ENCODE results near the gene ZNF562.
"Not testable (repeated sequence)": the region's sequence is repeated elsewhere in the genome, so short reads cannot be mapped to it uniquely, and the experiment has no call there.

ZNF562 gene

DNA sequence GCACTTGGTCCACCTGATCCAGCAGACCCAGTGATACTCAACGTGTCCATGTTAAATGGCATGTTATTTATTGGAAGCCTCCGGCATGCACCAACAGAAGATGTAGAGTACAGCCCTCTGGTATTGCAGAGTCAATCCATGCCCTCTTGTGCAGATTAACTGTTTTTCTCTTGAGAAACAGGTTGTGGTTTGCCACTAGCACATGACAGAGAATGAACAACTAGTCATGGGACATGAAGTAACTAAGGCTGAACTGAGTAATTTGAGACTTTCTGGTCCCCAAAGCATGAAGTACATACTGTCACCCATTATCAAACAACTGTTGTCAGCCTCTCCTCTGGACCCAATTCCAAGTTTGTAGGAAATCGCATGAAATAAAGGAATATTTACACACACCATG is 3.2 kb downstream of the ZNF562 start:
- TF ChIP-seq POLR2A (IDR thresholded peaks at IDR 0.05; ENCODE audit: low read length) (no peak), GATA1 (IDR thresholded peaks at IDR 0.05; ENCODE audit: low read depth, low read length) (no peak)
- DNase-seq, result no peak

DNA sequence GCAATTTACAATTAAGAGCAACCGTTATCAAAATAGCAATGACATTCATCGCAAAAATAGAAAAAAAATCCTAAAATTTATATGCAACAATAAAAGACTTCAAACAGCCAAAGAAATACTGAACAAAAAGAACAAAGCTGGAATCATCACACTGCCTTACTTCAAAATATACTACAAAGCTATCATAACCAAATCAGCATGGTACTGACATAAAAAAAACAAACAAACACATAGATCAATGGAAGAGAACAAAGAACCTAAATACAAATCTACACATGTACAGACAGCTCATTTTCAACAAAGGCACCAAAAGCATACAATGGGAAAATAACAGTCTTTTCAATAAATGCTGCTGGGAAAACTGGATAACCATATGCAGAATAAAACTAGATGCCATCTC is 6.4 kb downstream of the ZNF562 start:
- DNase-seq, result no peak
- no peak for TF ChIP-seq POLR2A (IDR thresholded peaks at IDR 0.05; ENCODE audit: low read length)
- TF ChIP-seq GATA1 (IDR thresholded peaks at IDR 0.05; ENCODE audit: low read depth, low read length), result no peak

DNA sequence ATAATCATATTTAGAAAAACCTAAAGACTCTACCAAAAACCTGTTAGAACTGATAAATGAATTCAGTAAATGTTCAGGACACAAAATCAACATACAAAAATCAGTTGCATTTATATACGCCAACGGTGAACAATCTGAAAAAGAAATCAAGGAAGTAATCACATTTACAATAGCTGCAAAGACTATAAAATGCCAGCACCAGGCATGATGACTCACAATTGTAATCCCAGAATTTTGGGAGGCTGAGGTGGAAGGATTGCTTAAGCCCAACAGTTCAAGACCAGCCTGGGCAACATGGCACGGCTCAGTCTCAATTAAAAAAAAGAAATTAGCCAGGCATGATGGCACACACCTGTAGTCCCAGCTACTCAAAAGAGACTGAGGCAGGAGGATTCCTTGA is 7.0 kb downstream of the ZNF562 start:
- TF ChIP-seq POLR2A (IDR thresholded peaks at IDR 0.05; ENCODE audit: low read length) (no peak), GATA1 (IDR thresholded peaks at IDR 0.05; ENCODE audit: low read depth, low read length) (no peak)
- DNase-seq, result no peak

- TF ChIP-seq POLR2A (IDR thresholded peaks at IDR 0.05; ENCODE audit: low read length) (no peak), GATA1 (IDR thresholded peaks at IDR 0.05; ENCODE audit: low read depth, low read length) (no peak)
- peak; percentile 45 to 89 for DNase-seq
These were observed 16.1 kb downstream of the ZNF562 start for GRCh38 chr19:9658769-9659168.

DNA sequence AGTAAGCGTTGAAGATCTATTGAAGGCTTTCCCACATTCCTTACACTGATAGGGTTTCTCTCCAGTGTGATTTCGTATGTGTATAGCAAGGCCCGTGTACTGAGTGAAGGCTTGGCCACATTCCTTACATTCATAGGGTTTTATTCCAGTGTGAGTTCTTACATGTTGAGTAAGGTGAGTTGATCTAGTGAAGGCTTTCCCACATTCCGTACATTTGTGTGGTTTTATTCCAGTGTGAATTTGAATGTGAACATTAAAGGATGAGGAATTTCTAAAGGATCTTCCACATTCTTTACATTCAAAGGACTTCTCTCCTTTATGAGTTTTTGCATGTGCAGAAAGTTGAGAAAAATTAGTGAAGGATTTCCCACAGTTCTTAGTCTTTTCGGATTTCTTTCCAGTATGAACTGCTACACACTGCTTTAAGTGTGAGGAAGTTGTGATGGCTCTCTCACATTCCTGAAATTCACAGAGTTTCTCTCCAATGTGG is 21.8 kb downstream of the ZNF562 start:
- DNase-seq, result not testable (repeated sequence)

- not testable (repeated sequence) for DNase-seq
These were observed 23.4 kb downstream of the ZNF562 start for GRCh38 chr19:9651464-9651863.

DNA sequence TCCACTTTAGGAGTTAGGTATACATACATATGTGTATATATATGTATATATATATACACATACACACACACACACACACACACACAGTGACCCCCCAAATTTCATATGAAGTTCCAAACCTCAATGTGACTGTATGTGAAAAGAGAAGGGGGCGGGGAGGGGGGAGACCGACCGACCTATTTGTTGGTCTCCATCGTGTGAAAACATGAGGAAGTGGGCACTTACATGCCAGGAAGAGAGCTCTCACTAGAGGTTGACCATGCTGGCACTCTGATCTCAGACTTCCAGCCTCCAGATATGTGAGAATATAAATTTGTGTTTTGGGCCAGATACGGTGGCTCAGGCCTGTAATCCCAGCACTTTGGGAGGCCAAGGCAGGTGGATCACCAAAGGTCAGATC is 24.6 kb downstream of the ZNF562 start:
- no peak for TF ChIP-seq POLR2A (IDR thresholded peaks at IDR 0.05; ENCODE audit: low read length)
- no peak for TF ChIP-seq GATA1 (IDR thresholded peaks at IDR 0.05; ENCODE audit: low read depth, low read length)
- no peak for DNase-seq

GRCh38 chr19:9645472-9645871 is 29.4 kb downstream of the ZNF562 start:
- TF ChIP-seq POLR2A (IDR thresholded peaks at IDR 0.05; ENCODE audit: low read length) (no peak), GATA1 (IDR thresholded peaks at IDR 0.05; ENCODE audit: low read depth, low read length) (no peak)
- DNase-seq, result peak; percentile 11 to 40

- no peak for DNase-seq
- TF ChIP-seq POLR2A (IDR thresholded peaks at IDR 0.05; ENCODE audit: low read length) (no peak), GATA1 (IDR thresholded peaks at IDR 0.05; ENCODE audit: low read depth, low read length) (no peak)
These were observed 30.4 kb downstream of the ZNF562 start for GRCh38 chr19:9644472-9644871.

DNA sequence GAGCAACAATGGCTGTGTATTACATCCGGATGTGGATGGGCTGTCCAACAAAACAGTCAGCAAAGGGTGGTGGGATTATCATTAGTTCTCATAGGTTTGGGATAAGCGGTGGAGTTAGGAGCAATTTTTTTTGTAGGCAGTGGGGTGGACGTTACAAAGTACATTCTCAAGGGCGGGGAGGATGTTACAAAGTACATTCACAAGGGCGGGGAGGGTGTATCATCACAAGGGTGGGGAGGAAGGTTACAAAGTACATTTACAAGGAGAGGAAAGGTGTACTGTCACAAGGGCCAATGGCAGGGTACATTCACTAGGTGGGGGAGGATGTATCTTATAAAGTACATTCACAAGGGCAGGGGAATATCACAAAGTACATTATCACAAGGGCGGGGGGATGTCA is 33.1 kb downstream of the ZNF562 start:
- no peak for TF ChIP-seq POLR2A (IDR thresholded peaks at IDR 0.05; ENCODE audit: low read length)
- TF ChIP-seq GATA1 (IDR thresholded peaks at IDR 0.05; ENCODE audit: low read depth, low read length), result no peak
- no peak for DNase-seq

GRCh38 chr19:9640956-9641355 is 33.9 kb downstream of the ZNF562 start:
- TF ChIP-seq GATA1 (IDR thresholded peaks at IDR 0.05; ENCODE audit: low read depth, low read length) (no peak), POLR2A (IDR thresholded peaks at IDR 0.05; ENCODE audit: low read length) (no peak)
- DNase-seq, result no peak

- TF ChIP-seq POLR2A (IDR thresholded peaks at IDR 0.05; ENCODE audit: low read length), result no peak
- no peak for TF ChIP-seq GATA1 (IDR thresholded peaks at IDR 0.05; ENCODE audit: low read depth, low read length)
- no peak for DNase-seq
These were observed 38.9 kb downstream of the ZNF562 start for GRCh38 chr19:9636018-9636417.

DNA sequence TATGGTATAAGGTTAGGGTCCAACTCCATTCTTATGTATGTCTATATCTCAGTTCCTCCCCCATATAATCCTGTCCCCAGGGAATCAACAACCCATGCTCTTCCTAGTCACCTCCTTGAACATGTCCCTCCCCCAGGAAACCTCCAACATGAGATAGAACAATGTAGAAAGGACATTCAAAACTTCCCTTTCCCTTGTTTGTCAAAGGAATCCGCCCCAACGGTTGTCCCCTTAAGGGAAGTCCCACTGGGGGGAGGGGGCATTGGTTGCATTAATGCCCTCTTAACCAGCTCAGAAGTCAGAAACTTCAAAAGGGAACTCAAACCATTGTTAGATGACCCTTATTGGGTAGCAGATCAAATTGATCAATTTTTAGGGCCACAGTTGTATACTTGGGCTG is 47.0 kb downstream of the ZNF562 start:
- no peak for TF ChIP-seq POLR2A (IDR thresholded peaks at IDR 0.05; ENCODE audit: low read length)
- TF ChIP-seq GATA1 (IDR thresholded peaks at IDR 0.05; ENCODE audit: low read depth, low read length), result no peak

DNA sequence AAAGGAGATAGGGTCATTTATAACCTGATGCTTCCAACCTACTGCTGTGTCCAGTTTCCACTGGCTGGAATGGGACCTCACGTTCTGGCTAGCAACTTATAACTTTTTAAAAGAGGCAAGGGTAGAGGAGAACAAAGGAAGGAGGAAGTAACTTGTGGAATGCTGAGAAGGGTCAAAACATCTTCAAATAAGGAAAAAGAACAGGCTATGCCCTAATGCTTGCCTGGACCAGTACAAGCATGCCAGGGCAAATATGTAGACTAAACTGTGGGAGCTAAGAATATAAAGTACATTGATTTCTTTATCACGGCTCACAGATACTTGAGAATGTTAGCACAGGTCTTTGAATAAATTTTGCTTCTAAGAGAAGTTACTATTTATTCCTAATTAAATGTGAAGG is 52.4 kb downstream of the ZNF562 start:
- DNase-seq, result no peak
- TF ChIP-seq POLR2A (IDR thresholded peaks at IDR 0.05; ENCODE audit: low read length) (no peak), GATA1 (IDR thresholded peaks at IDR 0.05; ENCODE audit: low read depth, low read length) (no peak)

More for the DNA sequence above, 47.0 kb downstream of the ZNF562 start:
- no peak for DNase-seq

- DNase-seq, result peak; percentile 93 to 94
- TF ChIP-seq POLR2A (IDR thresholded peaks at IDR 0.05; ENCODE audit: low read length), result peak; percentile 73
- TF ChIP-seq GATA1 (IDR thresholded peaks at IDR 0.05; ENCODE audit: low read depth, low read length), result no peak
These were observed 53.5 kb downstream of the ZNF562 start, which contains the start of gene ZNF561 for GRCh38 chr19:9621156-9622037. Gene ZNF561 (minus strand): TSS chr19:9621232. CDS start chr19:9619456, 1,776 bp downstream.

Measured in erythroblast (primary cell).